Activated T-cell treated with anti-CD3 and anti-CD28 coated beads for 48 hours (primary cell): ENCODE results near the gene PPP3CA.

Experiments
- DNase-seq: peaks from one replicate; pipeline ENCODE4 v3.0.0-alpha.2; 2020; ENCODE audit warnings: low read depth

Gene PPP3CA

GRCh38 chr4:101049549-101050001 lies 297.8 kb downstream of the PPP3CA start:
- no peak for DNase-seq

GRCh38 chr4:101044766-101045165 lies 302.6 kb downstream of the PPP3CA start:
- DNase-seq: no peak

- DNase-seq: no peak
Observed at GRCh38 chr4:101042847-101043246, 304.5 kb downstream of the PPP3CA start.

- no peak for DNase-seq
Observed at GRCh38 chr4:101040776-101041175, 306.6 kb downstream of the PPP3CA start.

GRCh38 chr4:101039367-101039766 lies 308.0 kb downstream of the PPP3CA start:
- no peak for DNase-seq

- DNase-seq: no peak
Observed at GRCh38 chr4:101037938-101038413, 309.4 kb downstream of the PPP3CA start.

- no peak for DNase-seq
Observed at GRCh38 chr4:101037249-101037648, 310.1 kb downstream of the PPP3CA start.

- DNase-seq: no peak
Observed at GRCh38 chr4:101035487-101035886, 311.8 kb downstream of the PPP3CA start.

GRCh38 chr4:101033986-101034385 lies 313.3 kb downstream of the PPP3CA start:
- DNase-seq: no peak

- DNase-seq: no peak
Observed at GRCh38 chr4:101032541-101032940, 314.8 kb downstream of the PPP3CA start.

GRCh38 chr4:101031971-101032370 lies 315.4 kb downstream of the PPP3CA start:
- no peak for DNase-seq

- no peak for DNase-seq
Observed at GRCh38 chr4:101028886-101029285, 318.4 kb downstream of the PPP3CA start.

GRCh38 chr4:101027721-101028120 lies 319.6 kb downstream of the PPP3CA start:
- no peak for DNase-seq

- DNase-seq: no peak
Observed at GRCh38 chr4:101025755-101026154, 321.6 kb downstream of the PPP3CA start.

- peak; percentile 16 for DNase-seq
Observed at GRCh38 chr4:101022151-101023024, 324.9 kb downstream of the PPP3CA start.

- DNase-seq: no peak
Observed at GRCh38 chr4:101020956-101021355, 326.4 kb downstream of the PPP3CA start.

- DNase-seq: no peak
Observed at GRCh38 chr4:101019941-101020401, 327.4 kb downstream of the PPP3CA start.

GRCh38 chr4:101019313-101019712 lies 328.0 kb downstream of the PPP3CA start:
- DNase-seq: no peak

GRCh38 chr4:101018836-101019235 lies 328.5 kb downstream of the PPP3CA start:
- DNase-seq: no peak

- DNase-seq: no peak
Observed at GRCh38 chr4:101014417-101014816, 332.9 kb downstream of the PPP3CA start.

GRCh38 chr4:101010987-101011386 lies 336.3 kb downstream of the PPP3CA start:
- DNase-seq: no peak

GRCh38 chr4:101009471-101009870 lies 337.9 kb downstream of the PPP3CA start:
- no peak for DNase-seq

GRCh38 chr4:101008503-101008902 lies 338.8 kb downstream of the PPP3CA start:
- DNase-seq: no peak

- no peak for DNase-seq
Observed at GRCh38 chr4:101005659-101006058, 341.7 kb downstream of the PPP3CA start.
